HEK293T (cell line): Measurements from ENCODE around the gene TTC28.

Source experiments
- CTCF ChIA-PET: fragments of 350-600 bp; formaldehyde crosslinking; extraction: SDS; loops from one replicate; lab custom pipeline; 2021; ENCODE audit warnings: antibody characterized with exemption, inconsistent platforms; lab: Yijun Ruan, JAX
- POLR2A ChIA-PET: fragments of 350-600 bp; formaldehyde crosslinking; extraction: SDS; loops from one replicate; lab custom pipeline; 2020; ENCODE audit warnings: antibody characterized with exemption, inconsistent platforms; lab: Yijun Ruan, JAX
- DNase-seq: peaks from one replicate; pipeline ENCODE4 v3.0.0; 2012; ENCODE audit warnings: mixed read lengths; ENCODE audit errors: extremely low spot score
- ARNT ChIP-seq: fragments of 450-650 bp; IDR thresholded peaks from 2 replicates; pipeline ENCODE4 v1.6.1; 2017; ENCODE audit warnings: mild to moderate bottlenecking
- BHLHE40 ChIP-seq: fragments of 450-650 bp; IDR thresholded peaks from 2 replicates; pipeline ENCODE4 v1.6.1; 2016; ENCODE audit warnings: mild to moderate bottlenecking, moderate library complexity, borderline replicate concordance
- CTBP1 ChIP-seq: fragments of 450-650 bp; IDR thresholded peaks from 2 replicates; pipeline ENCODE4 v1.6.1; 2016; ENCODE audit warnings: borderline replicate concordance
- ELF4 ChIP-seq: fragments of 450-650 bp; IDR thresholded peaks from 2 replicates; pipeline ENCODE4 v1.6.1; 2017; ENCODE audit warnings: antibody characterized with exemption
- FOXA1 ChIP-seq: fragments of 450-650 bp; IDR thresholded peaks from 2 replicates; pipeline ENCODE4 v1.6.1; 2016; ENCODE audit warnings: mild to moderate bottlenecking
- FOXK2 ChIP-seq: fragments of 450-650 bp; IDR thresholded peaks from 2 replicates; pipeline ENCODE4 v1.6.1; 2016; ENCODE audit warnings: mild to moderate bottlenecking
- FOXM1 ChIP-seq: fragments of 450-650 bp; IDR thresholded peaks from 2 replicates; pipeline ENCODE4 v1.6.1; 2017; ENCODE audit warnings: mild to moderate bottlenecking, borderline replicate concordance
- HDGF ChIP-seq: fragments of 450-650 bp; IDR thresholded peaks from 2 replicates; pipeline ENCODE4 v1.6.1; 2017; ENCODE audit warnings: antibody characterized with exemption, borderline replicate concordance
- L3MBTL2 ChIP-seq: fragments of 450-650 bp; conservative IDR thresholded peaks from 2 replicates; pipeline ENCODE4 v1.6.1; 2016; ENCODE audit warnings: mild to moderate bottlenecking
- LEF1 ChIP-seq: fragments of 450-650 bp; IDR thresholded peaks from 2 replicates; pipeline ENCODE4 v1.6.1; 2017; ENCODE audit warnings: mild to moderate bottlenecking, borderline replicate concordance
- NFRKB ChIP-seq: fragments of 450-650 bp; IDR thresholded peaks from 2 replicates; pipeline ENCODE4 v1.6.1; 2016; ENCODE audit warnings: mild to moderate bottlenecking, moderate library complexity
- SP1 ChIP-seq: fragments of 450-650 bp; IDR thresholded peaks from 2 replicates; pipeline ENCODE4 v1.6.1; 2017
- SUZ12 ChIP-seq: fragments of 450-650 bp; IDR thresholded peaks from 2 replicates; pipeline ENCODE4 v1.6.1; 2016; ENCODE audit warnings: mild to moderate bottlenecking
- TARDBP ChIP-seq: fragments of 450-650 bp; IDR thresholded peaks from 2 replicates; pipeline ENCODE4 v1.6.1; 2016
- ZNF384 ChIP-seq: fragments of 450-650 bp; IDR thresholded peaks from 2 replicates; pipeline ENCODE4 v1.6.1; 2016
- TF ChIP-seq, protein P1 (sequence below): fragments of 450-650 bp; IDR thresholded peaks from 2 replicates; pipeline ENCODE4 v1.6.1; 2016

Gene TTC28

DNA sequence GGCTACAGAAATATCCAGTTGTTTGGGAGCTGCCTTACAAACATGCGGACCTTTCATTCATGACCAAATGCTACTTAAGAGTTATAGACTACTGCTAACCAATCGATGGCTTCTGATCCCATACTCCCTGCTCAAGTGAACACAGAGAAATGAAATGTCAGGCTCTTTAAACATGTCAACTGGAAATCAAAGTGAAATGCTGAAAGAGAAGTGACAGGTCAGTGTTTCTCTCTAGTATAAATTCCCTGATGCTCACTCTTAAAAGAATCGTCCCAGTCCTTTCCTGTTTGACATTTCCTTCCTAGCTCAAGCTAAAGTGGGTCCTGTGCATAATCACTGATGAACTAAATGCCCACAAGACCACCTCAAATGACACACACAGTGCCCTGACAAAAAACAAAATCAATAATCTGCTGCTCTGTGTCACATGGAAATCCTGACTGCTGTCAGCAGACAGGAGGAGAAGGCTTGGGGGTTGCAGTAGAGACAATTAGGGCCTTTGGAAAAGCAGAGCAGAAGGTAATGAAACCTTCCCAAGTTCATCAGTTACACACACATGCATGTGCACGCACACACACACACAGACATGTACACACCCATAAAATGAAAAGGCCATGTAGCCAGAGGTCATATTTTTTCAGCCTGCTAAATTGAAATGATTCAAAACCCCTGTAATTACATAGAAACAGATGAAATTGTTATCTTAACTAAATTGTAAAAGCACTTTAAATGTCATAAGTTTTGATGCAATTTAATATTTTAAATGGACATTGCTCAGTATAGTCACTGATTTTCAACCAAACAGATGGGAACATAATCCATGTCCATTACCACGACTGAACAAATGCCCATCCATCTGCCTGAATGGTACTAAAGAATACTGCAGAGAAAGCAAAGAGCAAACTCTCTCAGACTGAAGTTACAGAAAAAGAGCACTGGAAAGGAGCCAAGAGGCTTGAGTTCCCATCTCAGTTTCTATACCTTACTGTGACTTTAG is 330.7 kb downstream of the TTC28 start:
- DNase-seq: no peak
- ChIA-PET CTCF (interaction anchor here (1.0 kb wide), 1 partner anchor 10 kb away, joined by 3 read pairs; no protein-coding TSS in a partner anchor), POLR2A (no interaction called here)
- TF ChIP-seq FOXK2 (no peak), ELF4 (no peak), L3MBTL2 (no peak), SUZ12 (no peak), NFRKB (no peak)

DNA sequence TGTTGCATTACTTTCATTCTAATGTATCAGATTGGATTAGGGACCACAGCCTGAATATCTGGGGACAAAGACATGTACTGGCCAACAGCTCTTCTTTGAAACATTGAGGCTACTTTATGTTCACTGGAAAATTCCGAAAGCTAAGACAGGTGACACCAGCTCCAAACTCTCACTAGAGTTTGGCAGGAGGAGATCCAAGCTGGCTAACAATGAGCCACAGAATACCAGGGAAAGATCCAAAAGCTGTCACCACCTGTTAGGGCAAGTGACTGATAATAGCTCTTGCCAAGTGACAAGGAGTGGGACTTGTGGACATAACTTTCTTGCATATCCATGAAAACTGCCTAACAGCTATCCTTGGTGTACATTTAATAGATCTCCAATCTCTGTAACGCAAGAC is 333.3 kb downstream of the TTC28 start:
- ChIA-PET POLR2A (no interaction called here), CTCF (interaction anchor here (0.9 kb wide), 1 partner anchor 14 kb away, joined by 4 read pairs; no protein-coding TSS in a partner anchor)
- TF ChIP-seq ELF4 (no peak), ARNT (no peak), L3MBTL2 (no peak), HDGF (no peak), CTBP1 (no peak), FOXK2 (no peak), SUZ12 (no peak), FOXM1 (no peak), FOXA1 (no peak), SP1 (no peak), LEF1 (no peak), BHLHE40 (no peak), NFRKB (no peak), TARDBP (no peak), ZNF384 (no peak)
- TF ChIP-seq, protein P1, sequence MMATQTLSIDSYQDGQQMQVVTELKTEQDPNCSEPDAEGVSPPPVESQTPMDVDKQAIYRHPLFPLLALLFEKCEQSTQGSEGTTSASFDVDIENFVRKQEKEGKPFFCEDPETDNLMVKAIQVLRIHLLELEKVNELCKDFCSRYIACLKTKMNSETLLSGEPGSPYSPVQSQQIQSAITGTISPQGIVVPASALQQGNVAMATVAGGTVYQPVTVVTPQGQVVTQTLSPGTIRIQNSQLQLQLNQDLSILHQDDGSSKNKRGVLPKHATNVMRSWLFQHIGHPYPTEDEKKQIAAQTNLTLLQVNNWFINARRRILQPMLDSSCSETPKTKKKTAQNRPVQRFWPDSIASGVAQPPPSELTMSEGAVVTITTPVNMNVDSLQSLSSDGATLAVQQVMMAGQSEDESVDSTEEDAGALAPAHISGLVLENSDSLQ: no peak
- no peak for DNase-seq

DNA sequence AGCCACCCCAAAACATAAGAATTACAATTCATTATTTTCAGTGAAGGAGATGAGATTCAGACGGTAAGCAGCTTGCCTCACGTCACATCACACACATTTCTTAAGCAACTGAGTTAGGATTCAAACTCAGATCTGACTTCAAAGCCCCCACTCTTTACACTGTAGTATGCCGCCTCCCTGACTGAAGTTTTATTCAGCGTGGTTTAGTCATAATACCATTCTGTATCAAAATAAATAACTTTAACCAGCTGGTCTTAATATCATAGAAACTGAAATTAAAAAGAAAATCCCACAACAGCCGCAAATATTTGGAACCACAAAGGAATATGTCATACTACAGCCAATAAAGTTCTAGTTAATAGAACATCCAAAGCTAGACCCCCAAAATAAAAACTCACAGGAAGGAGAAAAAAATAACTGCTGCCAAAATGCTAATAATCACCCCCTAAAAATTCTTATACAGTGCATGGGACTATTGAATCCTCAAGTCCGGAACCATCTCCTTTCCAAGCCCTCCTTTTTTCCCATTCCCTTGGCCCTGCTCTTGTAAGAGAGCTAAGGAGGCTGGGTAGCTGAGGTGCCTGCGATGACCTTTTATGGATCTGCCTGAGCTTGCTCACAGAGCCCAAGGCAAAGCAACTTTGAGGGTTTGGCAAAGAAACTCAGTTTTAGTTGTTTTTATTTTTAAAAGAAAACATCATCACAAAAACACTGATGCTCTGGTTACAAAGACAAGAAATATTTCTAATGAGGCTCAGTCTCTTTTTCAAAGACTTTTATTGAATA is 334.5 kb downstream of the TTC28 start:
- POLR2A ChIA-PET: no interaction called here
- CTCF ChIA-PET: interaction anchor here (0.5 kb wide), 1 partner anchor 891 kb away, joined by 4 read pairs; no protein-coding TSS in a partner anchor
- TF ChIP-seq NFRKB (no peak), CTBP1 (no peak), ZNF384 (no peak), LEF1 (no peak), HDGF (no peak), FOXA1 (no peak), TARDBP (no peak), L3MBTL2 (no peak), FOXM1 (no peak), SP1 (no peak), ARNT (no peak), FOXK2 (no peak), BHLHE40 (no peak), ELF4 (no peak), SUZ12 (no peak)
- TF ChIP-seq, protein P1: no peak
- DNase-seq: no peak

DNA sequence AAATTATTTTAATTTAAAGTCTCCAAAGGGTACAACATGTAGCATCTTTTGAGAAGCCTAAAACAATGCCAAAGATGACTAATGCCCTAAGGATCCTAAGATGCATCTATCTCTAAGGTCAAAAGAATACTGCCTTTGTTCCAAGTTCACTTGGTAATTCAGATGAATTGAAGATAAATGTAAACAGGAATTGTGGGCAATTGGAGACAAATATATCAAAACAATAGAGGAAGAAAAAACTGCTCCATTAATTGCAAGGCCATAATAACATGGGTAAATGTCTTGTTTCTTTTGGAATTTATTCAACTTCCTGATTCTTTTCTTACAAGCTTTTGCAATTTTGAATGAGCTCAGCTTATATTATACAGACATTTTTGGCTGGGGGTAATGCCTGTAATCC is 338.6 kb downstream of the TTC28 start:
- POLR2A ChIA-PET: no interaction called here
- CTCF ChIA-PET: no interaction called here
- no peak for TF ChIP-seq SP1
- TF ChIP-seq HDGF: no peak
- DNase-seq: no peak

DNA sequence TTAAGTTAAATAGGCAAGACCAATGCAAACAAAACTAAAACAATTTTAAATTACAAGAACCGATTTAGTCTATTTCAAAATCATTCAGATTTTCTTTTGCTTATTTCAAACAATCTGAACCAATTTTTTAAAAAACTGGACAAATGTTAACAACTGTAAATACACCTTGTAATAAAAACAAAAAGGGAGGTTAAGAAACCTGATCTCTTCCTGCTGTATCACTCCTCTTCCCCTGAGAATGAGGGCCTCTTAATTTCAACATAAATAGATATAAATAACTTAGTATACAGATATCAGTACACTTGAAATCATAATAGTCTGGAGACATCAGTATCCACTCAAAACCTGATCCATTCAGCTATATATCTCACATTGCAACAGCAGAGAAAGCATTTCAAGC is 346.6 kb downstream of the TTC28 start:
- POLR2A ChIA-PET: no interaction called here
- TF ChIP-seq ARNT (no peak), HDGF (no peak), FOXM1 (no peak), CTBP1 (no peak), TARDBP (no peak), ELF4 (no peak), FOXA1 (no peak), NFRKB (no peak), ZNF384 (no peak), L3MBTL2 (no peak), BHLHE40 (no peak), FOXK2 (no peak), SUZ12 (no peak), SP1 (no peak), LEF1 (no peak)
- TF ChIP-seq, protein P1: no peak
- CTCF ChIA-PET: interaction anchor here (1.2 kb wide), 1 partner anchor 13 kb away, joined by 4 read pairs; no protein-coding TSS in a partner anchor
- DNase-seq: no peak
